Measurements from ENCODE around the gene COL5A1.
A peak's percentile ranks its signal among the peaks of the same experiment; 100 is the strongest.

The COL5A1 gene

DNA sequence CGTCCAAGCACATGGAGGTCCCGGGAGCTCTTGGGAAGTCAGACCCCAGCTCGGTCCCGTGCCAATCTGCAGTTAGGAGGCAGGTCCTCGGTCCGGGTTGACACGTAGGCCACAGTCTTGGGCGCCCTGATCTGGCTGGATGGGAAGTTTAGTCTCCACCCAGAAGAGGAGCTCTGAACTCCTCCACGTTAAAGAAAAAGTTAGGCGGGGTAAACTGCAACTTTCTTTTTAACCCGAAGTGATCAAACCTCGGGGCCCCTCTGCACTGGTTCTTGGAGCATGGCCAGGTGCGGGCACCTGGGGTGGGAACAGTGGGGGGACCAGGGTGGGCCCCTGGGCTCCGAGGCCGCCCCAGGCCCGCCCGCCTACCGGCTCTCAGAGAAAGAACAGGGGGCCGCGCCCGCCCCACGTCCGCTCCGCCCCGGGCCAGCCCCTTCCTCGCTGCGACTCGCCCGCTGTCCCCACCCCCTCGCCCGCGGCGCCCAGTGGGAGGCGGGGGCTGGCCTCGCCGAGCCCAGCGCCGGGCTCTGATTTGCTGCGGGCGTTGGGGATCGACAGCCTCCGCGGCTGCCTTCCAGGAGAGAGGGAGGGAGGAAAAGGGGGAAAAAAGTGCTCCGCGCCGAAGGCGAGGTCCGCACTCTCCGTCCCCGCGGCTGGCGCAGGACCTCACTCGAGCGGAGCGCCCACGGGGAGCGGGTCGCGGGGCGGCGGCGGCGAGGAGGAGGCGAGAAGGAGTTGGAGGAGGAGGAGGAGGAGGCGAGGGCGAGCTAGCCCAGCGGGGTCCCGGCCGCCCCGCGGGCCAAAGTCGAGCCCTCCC is at the start of gene COL5A1:
COL5A1 (plus strand) TSS at position 631 of the 817 bp plus-strand sequence. CDS start 385 bp downstream, outside the sequence.
- peak; percentile 15 for DNase-seq

DNA sequence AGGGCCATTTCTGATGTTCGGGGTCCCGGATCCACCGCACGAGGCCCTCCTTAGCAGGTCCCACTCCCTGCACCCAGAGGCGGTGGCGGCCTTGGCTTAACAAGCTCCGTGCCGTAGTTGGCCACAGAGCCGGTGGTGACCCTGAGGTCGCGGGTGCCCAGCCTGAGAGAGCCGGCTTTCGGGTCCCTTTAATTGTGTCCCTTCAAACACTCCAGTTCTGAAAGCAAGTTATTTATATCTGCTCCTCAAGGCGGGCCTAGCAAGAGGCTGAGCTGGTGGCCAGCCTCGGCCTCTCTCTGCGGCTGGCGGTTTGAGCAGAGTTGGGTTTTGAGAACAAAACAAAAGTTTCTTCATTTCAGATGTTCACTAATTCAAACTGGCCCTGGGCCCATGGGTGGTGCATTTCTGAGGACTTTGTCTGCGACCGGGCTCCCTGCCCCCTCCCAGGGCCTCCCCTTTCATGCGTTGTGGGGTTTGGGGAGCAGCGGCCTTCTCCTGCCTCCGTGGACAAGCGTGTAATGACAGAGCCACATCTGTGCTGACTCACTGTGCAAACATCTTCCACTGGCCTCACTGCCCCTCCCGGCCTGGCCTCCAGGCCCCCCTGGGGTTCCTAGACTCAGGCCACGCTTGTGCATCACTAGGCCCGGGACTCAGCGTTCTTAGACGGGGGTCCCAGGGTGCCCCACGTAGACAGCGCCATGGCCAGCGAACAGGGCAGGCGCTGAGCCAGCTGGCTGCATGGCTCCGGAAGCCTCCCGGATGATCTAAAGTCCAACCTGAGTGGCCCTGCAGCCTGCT is 49.4 kb upstream of the COL5A1 start:
- DNase-seq = no peak

DNA sequence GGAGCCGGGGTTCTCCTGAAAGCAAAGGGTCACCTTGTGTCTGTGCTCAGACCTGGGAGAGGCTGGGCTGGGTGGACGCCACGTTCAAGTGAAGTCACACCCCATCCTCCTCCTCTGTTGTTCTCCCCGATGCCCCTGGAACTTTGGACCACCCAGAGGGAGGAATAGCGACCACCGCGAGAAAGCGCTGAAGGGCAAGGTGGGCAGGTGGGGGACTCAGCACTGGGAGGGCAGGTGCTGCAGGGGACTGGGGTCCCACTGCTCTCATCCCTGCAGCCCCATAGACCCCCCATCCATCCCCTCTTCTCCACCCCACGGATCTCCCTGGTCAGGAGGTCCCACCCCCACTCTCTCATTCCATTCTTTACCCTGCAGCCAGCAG is 48.8 kb upstream of the COL5A1 start:
- no peak for DNase-seq

DNA sequence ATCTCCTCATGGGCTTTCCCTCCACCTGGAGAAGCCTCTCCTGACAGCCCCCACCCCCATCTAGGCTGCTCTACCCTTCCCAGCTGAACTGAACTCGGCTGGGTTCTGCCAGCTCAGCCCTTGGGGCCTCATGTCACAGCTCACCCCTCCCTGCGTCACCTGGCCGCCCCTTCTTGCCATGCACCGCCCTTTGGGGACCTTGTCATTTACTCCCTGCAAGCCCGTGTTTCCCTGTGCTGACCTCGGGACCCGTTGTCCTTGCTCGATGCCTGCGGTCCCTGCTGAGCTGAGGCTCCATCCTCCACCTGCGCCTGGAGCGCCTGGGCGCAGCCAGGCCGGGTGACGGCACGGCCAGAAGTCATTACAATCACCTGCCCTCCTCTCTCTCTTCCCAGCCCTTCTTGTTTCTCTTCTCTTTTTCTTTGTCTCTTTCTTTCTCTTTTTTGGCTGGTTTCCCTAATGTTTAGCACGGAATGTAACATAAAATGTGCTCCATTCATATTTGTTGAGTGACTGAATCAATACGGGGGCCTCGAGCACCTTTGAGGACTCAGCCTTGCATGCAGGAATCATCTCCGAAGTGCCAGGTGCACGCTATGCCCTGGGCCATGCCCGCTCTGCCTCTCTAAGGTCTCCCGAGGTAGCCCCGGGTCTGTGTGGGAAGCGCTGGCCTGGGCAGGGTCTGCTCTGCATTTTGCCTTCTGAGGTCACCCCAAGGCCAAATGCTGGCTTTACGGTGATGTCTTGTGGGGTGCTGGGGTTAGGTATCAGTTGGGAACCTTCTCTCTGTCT is 48.1 kb upstream of the COL5A1 start:
- DNase-seq = no peak

DNA sequence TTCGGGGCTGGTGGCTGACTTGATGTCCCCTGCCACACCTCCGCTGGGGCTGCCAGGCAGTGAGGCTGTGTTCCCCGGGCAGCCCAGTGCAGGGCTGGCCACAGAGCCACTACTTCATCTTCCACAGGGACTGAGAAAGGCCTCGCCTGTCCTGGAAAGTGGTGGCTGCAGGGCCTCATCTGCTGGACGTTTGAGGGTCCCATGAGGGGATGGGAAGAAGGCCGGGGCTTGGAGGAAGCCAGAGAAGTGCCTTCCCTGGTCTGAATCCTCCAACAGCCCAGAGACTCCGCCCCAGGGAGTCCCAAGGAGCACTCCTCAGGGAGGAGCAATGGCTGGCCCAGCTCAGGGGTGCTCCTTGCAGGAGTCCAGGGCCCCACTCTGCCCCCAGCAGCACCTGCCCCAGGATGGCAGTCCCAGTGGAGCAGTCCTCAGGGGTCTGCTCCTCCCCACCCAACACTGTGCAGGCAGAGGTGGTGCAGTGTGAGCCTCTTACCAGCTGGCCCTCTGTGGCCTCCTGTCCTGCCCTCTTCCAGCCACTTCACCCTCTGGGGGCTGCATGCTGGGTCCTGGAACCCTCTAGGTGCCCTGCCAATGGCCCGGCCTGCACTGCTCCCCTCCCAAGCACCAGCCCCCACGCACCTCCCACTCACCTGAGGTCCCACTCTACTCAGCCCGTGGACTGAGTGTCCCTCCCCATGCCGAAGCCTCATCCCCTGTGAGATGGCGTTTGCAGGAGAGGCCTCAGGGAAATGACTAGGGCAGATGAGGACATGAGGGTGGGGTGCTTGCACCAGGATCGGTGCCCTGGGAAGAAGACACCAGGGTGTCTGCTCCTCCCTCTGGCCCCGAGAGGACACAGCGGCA is 47.3 kb upstream of the COL5A1 start:
- DNase-seq = no peak

DNA sequence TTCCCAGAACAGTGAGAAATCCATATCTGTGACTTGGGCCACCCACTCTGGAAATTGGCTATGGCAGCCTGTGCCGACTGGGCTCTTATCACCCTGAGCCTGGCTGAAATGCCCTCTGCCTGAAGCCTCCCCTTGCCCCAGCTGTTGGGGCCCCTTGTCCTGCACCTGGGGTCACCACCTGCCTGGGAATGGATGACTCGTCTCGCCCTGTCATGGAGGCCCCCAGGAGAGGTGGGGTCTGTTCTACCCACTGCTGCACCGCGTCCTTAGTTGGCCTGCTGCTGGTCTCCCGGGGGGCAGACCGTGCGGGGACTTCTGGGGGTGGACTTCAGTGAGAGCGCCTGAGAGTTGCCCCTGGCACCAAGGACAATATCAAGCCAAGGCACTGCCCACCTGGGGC is 46.6 kb upstream of the COL5A1 start:
- no peak for DNase-seq

DNA sequence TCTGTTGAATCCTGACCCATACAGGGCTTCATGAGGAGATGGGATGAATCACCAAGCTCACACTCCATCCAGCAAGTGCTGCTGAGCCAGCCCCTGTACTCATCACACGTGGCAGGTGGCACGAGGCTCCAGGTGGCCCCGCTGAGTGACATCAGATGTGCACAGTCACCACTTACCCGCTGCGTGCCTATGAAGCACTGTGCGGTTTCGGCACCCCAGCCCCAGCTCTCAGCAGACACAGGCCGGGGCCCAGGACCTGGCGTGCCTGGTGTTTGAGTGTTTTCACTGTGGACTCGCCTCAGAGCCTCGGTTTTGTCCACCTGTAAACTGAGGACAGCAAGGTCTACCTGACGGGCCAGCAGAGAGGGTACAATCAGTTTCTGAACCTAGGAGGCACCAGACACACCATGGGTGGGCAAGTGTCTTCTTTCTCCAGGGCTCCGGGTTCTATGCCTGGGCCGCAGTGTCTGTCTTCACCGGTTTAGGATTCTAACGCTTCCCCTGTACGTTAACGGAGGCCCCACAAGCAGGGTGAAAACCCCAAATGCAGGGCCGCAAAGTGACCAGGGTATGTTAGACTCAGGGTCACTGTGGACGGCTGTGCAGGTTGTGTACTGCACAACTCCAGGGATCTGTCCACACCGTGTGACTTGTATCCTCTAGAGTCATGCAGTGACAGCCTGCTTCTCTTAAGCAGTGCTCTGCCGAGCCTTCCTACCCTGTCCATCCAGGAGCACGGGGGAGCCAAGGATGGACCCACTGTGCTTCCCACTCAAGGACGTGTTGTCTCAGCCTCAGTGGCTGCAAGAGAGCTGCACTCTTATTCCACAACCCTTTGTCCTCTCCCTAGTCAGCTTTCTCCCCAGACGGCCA is 44.3 kb upstream of the COL5A1 start:
- no peak for DNase-seq

DNA sequence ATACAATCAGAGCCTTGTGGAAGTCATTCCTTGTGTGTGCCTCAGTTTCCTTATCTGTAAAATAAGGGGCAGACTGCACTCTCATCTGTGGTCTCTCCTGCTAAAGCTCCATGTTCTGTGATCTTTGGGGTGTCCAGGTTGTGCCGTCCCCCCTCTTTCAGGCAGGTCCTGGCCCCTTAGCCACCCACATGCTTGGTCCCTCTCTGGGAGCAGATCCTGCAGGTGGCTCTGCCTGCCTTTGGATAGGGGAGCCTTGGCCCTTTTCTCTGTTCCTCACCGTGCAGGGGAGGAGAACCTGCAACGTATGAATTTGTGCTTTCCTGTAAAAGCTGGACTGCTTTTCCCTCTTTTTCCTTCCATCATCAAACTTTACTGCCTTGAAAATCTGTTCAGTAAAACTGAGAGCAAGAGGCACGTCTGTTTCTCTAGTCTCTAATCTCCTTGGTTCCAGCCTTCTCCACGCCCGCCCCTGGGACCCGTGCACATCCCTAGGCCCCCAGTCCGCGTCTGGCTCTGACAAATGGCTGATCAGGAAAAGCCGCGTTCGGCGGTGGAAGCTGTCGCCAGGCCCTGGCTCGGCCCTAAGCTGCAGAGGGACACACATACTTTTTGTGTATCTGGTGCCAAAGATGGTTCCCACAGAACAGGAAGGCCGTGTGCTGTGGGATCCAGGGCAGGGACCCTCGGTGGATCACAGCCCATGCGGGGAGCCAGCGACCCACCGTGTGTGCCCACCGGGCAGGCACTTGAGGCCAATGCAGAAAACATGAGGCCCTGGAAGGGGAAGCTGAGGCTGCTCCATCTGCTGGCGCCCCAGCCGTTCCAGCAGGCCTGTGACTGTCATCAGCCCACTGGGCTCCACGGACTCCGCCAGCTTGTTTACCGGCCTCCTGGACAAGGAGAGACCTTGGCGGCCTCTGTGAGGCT is 43.4 kb upstream of the COL5A1 start:
- DNase-seq = no peak

DNA sequence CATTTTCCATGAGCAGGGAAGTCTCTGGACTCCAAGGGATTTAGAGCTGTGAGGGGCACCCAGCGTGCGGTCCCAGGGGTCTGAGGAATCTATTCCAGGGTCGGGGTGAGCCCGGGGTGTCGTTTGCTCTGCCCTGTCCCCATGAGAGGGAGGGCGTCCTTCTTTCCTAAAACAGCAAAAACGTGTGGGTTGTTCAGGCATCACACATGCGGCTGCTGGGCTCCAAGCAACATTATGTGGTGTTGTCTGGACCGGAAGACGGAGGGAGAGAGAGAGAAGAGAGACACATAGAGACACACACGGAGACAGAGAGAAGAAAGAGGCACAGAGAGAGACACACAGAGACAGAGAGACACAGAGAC is 42.7 kb upstream of the COL5A1 start:
- no peak for DNase-seq

DNA sequence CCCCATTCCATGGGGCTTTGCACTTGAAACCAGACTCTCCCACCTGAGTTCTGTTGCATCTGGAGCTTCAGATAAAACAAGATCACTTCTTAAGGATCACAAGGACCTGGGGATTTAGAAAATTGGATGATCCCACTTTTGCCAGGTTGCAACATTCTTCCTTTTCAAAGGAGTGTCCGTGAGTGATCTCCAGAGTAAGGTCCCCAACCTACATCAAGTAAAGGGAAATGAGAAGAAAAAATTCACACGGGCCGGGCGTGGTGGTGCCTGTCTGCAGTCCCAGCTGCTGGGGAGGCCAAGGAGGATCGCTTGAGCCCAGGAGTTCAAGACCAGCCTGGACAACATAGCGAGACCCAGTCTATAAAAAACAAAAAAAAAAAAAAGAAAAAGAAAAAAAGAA is 41.2 kb upstream of the COL5A1 start:
- DNase-seq = no peak

DNA sequence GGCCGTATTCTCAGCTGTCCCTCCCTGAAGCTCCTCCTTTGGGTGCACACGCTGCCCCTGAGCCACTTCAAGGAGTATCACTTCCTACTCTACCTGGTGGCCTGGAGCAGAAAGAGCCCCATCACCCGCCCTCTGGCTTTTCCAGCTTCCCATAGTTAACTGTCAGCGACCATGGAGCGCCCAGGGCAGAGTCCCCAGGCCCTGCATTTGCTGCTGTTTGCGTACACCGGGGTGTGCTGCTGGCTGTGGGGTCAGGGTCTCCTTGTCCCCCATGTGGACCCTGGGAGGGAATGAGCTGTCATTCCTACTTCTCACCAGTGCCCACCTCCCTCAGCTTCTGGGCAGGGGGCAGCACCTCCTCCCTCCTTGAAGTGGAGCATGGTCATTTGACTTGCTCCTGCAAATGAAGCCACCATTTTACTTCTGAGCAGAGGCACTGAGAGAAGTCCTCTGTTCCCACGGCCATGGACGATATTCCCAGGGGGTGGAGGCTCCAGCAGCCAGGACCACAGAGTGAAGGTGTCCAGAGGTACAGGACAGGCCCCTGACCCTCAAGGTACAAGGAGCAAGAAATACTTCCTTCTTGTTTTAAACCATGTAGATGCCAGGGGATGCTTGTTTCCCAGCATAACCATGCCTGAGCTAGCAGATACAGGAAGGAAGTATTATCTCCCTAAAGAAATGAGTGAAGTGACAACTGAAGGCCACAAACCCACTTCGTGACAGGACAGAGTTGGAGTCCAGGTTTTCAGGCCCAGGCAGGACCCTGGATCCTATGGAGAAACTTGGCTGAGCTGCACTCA is 40.6 kb upstream of the COL5A1 start:
- DNase-seq = no peak

DNA sequence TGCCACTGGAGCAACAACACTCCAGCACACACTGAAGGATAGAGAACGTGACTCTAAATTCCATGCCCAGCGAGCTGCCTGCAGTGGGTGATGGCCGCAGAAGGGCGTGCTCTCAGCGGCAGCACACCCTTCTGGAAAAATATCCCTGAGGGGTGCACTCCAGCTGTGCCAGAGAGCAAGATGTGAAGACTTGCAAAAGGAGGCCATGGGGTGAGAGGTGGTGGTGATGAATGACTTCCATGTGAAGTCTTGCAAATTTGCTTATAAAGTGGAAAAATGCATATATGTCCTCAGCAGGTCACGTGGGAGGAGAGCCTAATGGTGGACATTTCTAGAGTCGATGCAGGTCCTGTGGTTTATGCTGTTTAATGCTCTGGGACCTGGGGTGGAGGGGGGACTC is 39.8 kb upstream of the COL5A1 start:
- DNase-seq = no peak

DNA sequence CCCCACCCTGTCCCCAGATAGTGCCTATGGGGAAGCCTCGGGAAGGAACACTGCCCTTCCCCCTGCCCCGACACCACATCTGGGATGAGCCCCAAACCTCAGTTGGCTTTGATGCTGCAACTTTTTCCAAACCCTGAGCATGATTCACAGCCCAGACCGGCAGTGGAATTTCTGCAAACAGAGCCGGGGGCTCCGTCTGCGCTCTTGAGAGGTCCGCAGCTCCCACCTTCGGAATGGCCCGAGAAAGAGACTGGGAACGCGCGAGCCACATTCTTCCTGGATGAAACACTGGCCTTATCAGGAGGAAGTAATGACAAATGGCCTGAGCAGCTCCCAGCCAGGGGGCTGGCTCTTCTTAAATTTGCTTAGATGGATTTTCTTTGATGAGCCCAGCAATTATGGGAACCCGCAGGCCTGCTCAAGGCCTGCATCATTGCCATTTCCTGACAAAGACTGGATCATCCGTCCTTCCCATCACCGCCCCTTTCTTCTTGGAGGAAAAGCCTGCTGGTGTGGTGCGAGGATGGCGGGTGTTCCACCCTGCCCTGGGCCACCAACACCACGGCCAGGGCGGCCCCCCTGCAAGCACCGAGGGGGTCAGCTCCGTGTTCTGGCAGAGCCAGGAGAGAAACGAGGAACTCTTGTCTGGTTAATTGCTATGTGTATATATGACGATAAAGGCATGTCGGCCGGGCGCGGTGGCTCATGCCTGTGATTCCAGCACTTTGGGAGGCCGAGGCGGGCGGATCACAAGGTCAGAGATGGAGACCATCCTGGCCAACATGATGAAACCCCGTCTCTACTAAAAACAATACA is 38.8 kb upstream of the COL5A1 start:
- DNase-seq = no peak

DNA sequence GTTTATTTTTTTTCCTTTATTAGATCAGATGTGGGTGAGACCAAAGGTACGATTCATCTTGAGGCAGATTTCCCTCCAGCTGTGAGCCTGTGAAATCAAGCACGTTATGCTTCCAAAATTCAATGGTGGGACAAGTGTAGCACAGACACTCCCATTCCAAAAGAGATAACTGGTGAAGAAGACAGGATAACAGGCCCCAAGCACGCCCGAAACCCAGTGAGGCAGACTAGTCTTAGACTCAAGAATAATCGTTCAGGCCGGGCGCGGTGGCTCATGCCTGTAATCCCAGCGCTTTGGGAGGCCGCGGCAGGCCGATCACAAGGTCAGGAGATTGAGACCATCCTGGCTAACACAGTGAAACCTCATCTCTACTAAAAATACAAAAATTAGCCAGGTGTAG is 36.8 kb upstream of the COL5A1 start:
- DNase-seq = no peak

DNA sequence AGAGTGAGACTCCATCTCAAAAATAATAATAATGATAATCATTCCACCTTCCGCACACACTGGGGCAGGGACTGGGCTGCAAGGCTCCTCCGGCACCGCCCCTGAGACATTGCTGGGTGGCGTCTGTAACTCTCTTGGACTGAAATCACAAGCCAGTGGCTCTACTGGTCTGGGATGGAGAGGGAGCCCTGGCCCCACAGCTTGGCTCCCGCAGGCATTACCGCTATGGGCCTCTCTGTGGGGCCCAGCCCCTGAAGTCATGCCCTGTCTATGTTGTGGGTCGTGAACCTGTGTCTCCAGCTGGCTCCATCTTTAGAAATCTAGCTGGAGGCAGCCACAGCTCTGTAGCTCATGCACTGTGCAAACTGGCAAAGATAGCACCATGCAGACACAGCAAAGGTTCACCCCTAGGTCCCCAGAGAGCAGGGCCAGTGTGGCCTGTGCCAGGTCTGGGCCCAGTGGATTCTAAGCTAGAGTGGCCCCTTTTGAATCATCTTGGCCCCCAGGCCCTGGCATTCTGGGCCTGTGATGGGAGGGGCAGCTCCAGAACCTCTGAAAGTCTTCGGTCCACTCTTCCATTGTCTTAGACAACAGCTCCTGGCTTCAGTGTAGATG is 36.1 kb upstream of the COL5A1 start:
- DNase-seq = no peak

DNA sequence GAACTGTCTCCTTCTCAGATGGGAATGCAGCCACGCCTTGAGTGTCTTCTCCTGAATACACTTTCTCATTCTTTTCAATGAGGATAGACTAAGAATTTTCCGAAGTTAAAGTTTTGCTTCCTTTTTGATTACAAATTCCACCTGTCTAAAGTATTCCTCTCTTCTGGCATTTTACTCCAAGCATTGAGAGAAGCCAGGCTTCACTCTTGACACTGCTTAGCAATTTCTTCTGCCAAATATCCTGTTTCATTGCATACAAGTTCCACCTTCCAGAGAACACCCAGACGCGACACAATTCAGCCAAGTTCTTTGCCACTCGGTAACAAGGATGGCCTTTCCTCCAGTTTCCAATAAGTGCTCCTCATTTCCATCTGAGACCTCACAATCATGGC is 35.6 kb upstream of the COL5A1 start:
- no peak for DNase-seq

DNA sequence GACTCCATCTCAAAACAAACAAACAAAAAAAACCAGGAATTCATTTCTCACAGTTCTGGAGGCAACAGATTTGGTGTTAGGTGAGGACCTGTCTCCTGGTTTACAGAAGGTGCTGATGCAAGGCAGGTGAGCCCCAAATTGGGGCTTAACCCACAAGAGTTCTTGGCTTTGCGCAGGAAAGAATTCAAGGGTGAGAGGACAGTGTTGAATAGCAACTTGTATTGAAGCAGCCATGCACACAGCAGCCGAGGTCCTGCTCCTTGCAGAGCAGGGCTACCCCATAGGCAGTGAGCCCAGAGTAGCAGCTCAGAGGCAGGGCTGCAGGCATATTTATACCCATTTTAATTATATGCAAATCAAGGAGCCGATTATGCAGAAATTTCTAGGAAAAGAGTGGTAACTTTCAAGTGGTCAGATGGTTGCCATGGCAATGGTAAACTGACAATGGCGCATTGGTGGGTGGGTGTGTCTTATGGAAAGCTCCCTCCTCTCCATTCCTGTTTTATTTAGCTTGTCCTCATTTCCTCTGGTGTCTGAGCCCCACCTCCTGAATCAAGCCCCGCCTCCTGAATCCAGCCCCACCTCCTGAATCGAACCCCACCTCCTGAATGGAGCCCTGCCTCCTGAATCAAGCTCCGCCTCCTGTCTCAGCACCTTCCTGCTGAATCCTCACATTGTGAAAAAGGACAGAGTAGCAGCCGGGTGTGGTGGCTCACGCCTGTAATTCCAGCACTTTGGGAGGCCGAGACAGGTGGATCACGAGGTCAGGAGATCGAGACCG is 34.5 kb upstream of the COL5A1 start:
- no peak for DNase-seq

All from COR-L47 (cell line).